ENCODE measurements around the gene ETS1.
A peak's percentile ranks its signal among the peaks of the same experiment; 100 is the strongest.

The ETS1 gene

GRCh38 chr11:128502726-128503125 lies 84.6 kb downstream of the ETS1 start:
- in situ Hi-C loops (cut with HindIII; ENCODE audit: low pct_unique_long_range_greater_than_20kb, low sequenced_read_pairs): no loop called here
- no peak for DNase-seq (ENCODE audit: low read depth in 1 of 2, low spot score in 1 of 2)
- TF ChIP-seq JUND (IDR thresholded peaks at IDR 0.05; ENCODE audit: low read depth): no peak

GRCh38 chr11:128501632-128502549 lies 85.5 kb downstream of the ETS1 start:
- TF ChIP-seq JUND (IDR thresholded peaks at IDR 0.05; ENCODE audit: low read depth): no peak
- in situ Hi-C loops (cut with HindIII; ENCODE audit: low pct_unique_long_range_greater_than_20kb, low sequenced_read_pairs): no loop called here

GRCh38 chr11:128501008-128501407 lies 86.3 kb downstream of the ETS1 start:
- TF ChIP-seq JUND (IDR thresholded peaks at IDR 0.05; ENCODE audit: low read depth): no peak
- in situ Hi-C loops (cut with HindIII; ENCODE audit: low pct_unique_long_range_greater_than_20kb, low sequenced_read_pairs): no loop called here

More at GRCh38 chr11:128501632-128502549, 85.5 kb downstream of the ETS1 start:
- no peak for DNase-seq (ENCODE audit: low read depth in 1 of 2, low spot score in 1 of 2)

GRCh38 chr11:128500493-128500892 lies 86.9 kb downstream of the ETS1 start:
- in situ Hi-C loops (cut with HindIII; ENCODE audit: low pct_unique_long_range_greater_than_20kb, low sequenced_read_pairs): no loop called here
- no peak for DNase-seq (ENCODE audit: low read depth in 1 of 2, low spot score in 1 of 2)
- TF ChIP-seq JUND (IDR thresholded peaks at IDR 0.05; ENCODE audit: low read depth): no peak

More at GRCh38 chr11:128501008-128501407, 86.3 kb downstream of the ETS1 start:
- no peak for DNase-seq (ENCODE audit: low read depth in 1 of 2, low spot score in 1 of 2)

- TF ChIP-seq JUND (IDR thresholded peaks at IDR 0.05; ENCODE audit: low read depth): no peak
- no peak for DNase-seq (ENCODE audit: low read depth in 1 of 2, low spot score in 1 of 2)
- in situ Hi-C loops (cut with HindIII; ENCODE audit: low pct_unique_long_range_greater_than_20kb, low sequenced_read_pairs): no loop called here
Measured at GRCh38 chr11:128499613-128500253, 87.6 kb downstream of the ETS1 start.

GRCh38 chr11:128498721-128499245 lies 88.6 kb downstream of the ETS1 start:
- in situ Hi-C loops (cut with HindIII; ENCODE audit: low pct_unique_long_range_greater_than_20kb, low sequenced_read_pairs): no loop called here

GRCh38 chr11:128497776-128498095 lies 89.6 kb downstream of the ETS1 start:
- no peak for DNase-seq (ENCODE audit: low read depth in 1 of 2, low spot score in 1 of 2)
- in situ Hi-C loops (cut with HindIII; ENCODE audit: low pct_unique_long_range_greater_than_20kb, low sequenced_read_pairs): no loop called here
- no peak for TF ChIP-seq JUND (IDR thresholded peaks at IDR 0.05; ENCODE audit: low read depth)

More at GRCh38 chr11:128498721-128499245, 88.6 kb downstream of the ETS1 start:
- no peak for DNase-seq (ENCODE audit: low read depth in 1 of 2, low spot score in 1 of 2)
- TF ChIP-seq JUND (IDR thresholded peaks at IDR 0.05; ENCODE audit: low read depth): no peak

- peak in 1 of 2 experiments; percentile 55 for DNase-seq (ENCODE audit: low read depth in 1 of 2, low spot score in 1 of 2)
- TF ChIP-seq JUND (IDR thresholded peaks at IDR 0.05; ENCODE audit: low read depth): no peak
- in situ Hi-C loops (cut with HindIII; ENCODE audit: low pct_unique_long_range_greater_than_20kb, low sequenced_read_pairs): no loop called here
Measured at GRCh38 chr11:128497061-128497775, 90.1 kb downstream of the ETS1 start.

- in situ Hi-C loops (cut with HindIII; ENCODE audit: low pct_unique_long_range_greater_than_20kb, low sequenced_read_pairs): no loop called here
- TF ChIP-seq JUND (IDR thresholded peaks at IDR 0.05; ENCODE audit: low read depth): no peak
- DNase-seq (ENCODE audit: low read depth in 1 of 2, low spot score in 1 of 2): peak in 1 of 2 experiments; percentile 23
Measured at GRCh38 chr11:128496692-128497060, 90.7 kb downstream of the ETS1 start.

GRCh38 chr11:128496249-128496648 lies 91.1 kb downstream of the ETS1 start:
- no peak for DNase-seq (ENCODE audit: low read depth in 1 of 2, low spot score in 1 of 2)
- no peak for TF ChIP-seq JUND (IDR thresholded peaks at IDR 0.05; ENCODE audit: low read depth)
- in situ Hi-C loops (cut with HindIII; ENCODE audit: low pct_unique_long_range_greater_than_20kb, low sequenced_read_pairs): no loop called here

GRCh38 chr11:128494418-128495332 lies 92.7 kb downstream of the ETS1 start:
- TF ChIP-seq JUND (IDR thresholded peaks at IDR 0.05; ENCODE audit: low read depth): no peak

GRCh38 chr11:128493570-128493965 lies 93.8 kb downstream of the ETS1 start:
- TF ChIP-seq JUND (IDR thresholded peaks at IDR 0.05; ENCODE audit: low read depth): no peak
- no peak for DNase-seq (ENCODE audit: low read depth in 1 of 2, low spot score in 1 of 2)
- in situ Hi-C loops (cut with HindIII; ENCODE audit: low pct_unique_long_range_greater_than_20kb, low sequenced_read_pairs): no loop called here

More at GRCh38 chr11:128494418-128495332, 92.7 kb downstream of the ETS1 start:
- in situ Hi-C loops (cut with HindIII; ENCODE audit: low pct_unique_long_range_greater_than_20kb, low sequenced_read_pairs): no loop called here
- no peak for DNase-seq (ENCODE audit: low read depth in 1 of 2, low spot score in 1 of 2)
